GM12878 (cell line): ENCODE results near the gene MPC1. TPM values are rescaled to one million over a fixed set of nuclear protein-coding genes. Genes with fewer than 3 reads are reported as not detected.

Experiments
- ATAC-seq: fragments of 200-7000 bp; cut with Tn5 transposase; 3 replicates; pipeline ENCODE4 v1.9.1; 2020; ENCODE audit warnings: mild to moderate bottlenecking, moderate library complexity
- BruUV-seq: library from RNA; stranded (reverse); fragments of 400-500 nt; replicated peaks from 2 replicates; lab custom pipeline; 2021; lab: Mats Ljungman, UMichigan
- CTCF ChIA-PET: fragments of 300-600 bp; sonication (Branson Sonifier 250); formaldehyde crosslinking; extraction: SDS; loops from one replicate; lab custom pipeline; 2021; ENCODE audit warnings: inconsistent platforms; lab: Yijun Ruan, JAX
- POLR2A ChIA-PET: fragments of 350-600 bp; formaldehyde crosslinking; extraction: SDS; loops from one replicate; lab custom pipeline; 2021; ENCODE audit warnings: inconsistent platforms; lab: Charles Lee
- RAD21 ChIA-PET: fragments of 300-600 bp; sonication (Branson Sonifier 250); formaldehyde crosslinking; loops from one replicate; lab custom pipeline; 2023; ENCODE audit warnings: antibody characterized with exemption; ENCODE audit not compliant: unreplicated experiment; lab: Charles Lee
- SMC1A ChIA-PET: fragments of 300-600 bp; sonication (Branson Sonifier 250); formaldehyde crosslinking; loops from one replicate; lab custom pipeline; 2023; ENCODE audit not compliant: unreplicated experiment, uncharacterized antibody; lab: Charles Lee
- DNase-seq: peaks from one replicate; pipeline ENCODE4 v3.0.0-alpha.2; 2011; ENCODE audit warnings: low read depth, low spot score
- FAIRE-seq: peaks from 3 replicates; lab custom pipeline; 2011; peaks lifted over from hg19 to GRCh38; lab: Jason Lieb, UNC
- H2AFZ ChIP-seq: 2 replicates; pipeline ENCODE4 v1.6.0; 2011; ENCODE audit warnings: low read depth, low read length, control low read depth; ENCODE audit not compliant: control insufficient read depth
- H3K27ac ChIP-seq: 2 replicates; pipeline ENCODE4 v1.5.1; 2011; ENCODE audit warnings: control low read depth; ENCODE audit not compliant: control insufficient read depth, insufficient read depth
- H3K27me3 ChIP-seq, 2 experiments: replicated peaks in 1 of 2; 2 replicates each; pipeline versions ENCODE4 v1.6.0 to v1.6.1; 2011; ENCODE audit warnings: low read length in 1 of 2; ENCODE audit not compliant: control insufficient read depth in 2 of 2, insufficient read depth in 2 of 2
- H3K36me3 ChIP-seq, 2 experiments: 2 replicates each; pipeline ENCODE4 v1.5.1; 2011; ENCODE audit warnings: low read length in 1 of 2; ENCODE audit not compliant: control insufficient read depth in 2 of 2, insufficient read depth in 2 of 2
- H3K4me1 ChIP-seq: 2 replicates; pipeline ENCODE4 v1.6.1; 2011; ENCODE audit warnings: mild to moderate bottlenecking, low read length, moderate library complexity, mixed read lengths; ENCODE audit not compliant: control insufficient read depth, insufficient read depth
- H3K4me2 ChIP-seq: 2 replicates; pipeline ENCODE4 v1.6.0; 2011; ENCODE audit warnings: control low read depth; ENCODE audit not compliant: control insufficient read depth, insufficient read depth
- H3K4me3 ChIP-seq: fragments of 200-600 bp; sonication (generic); 2 replicates; pipeline ENCODE4 v1.5.1; 2016
- H3K79me2 ChIP-seq: 2 replicates; pipeline ENCODE4 v1.6.0; 2011; ENCODE audit warnings: low read length; ENCODE audit not compliant: control insufficient read depth, insufficient read depth
- H3K9ac ChIP-seq: 2 replicates; pipeline ENCODE4 v1.8.0; 2011; ENCODE audit warnings: low read length, control low read depth, mixed read lengths; ENCODE audit not compliant: control insufficient read depth, insufficient read depth
- H3K9me3 ChIP-seq: replicated peaks from 3 replicates; pipeline ENCODE4 v1.5.1; 2011; ENCODE audit warnings: mild to moderate bottlenecking, low read length; ENCODE audit not compliant: control insufficient read depth, insufficient read depth
- H4K20me1 ChIP-seq: 2 replicates; pipeline ENCODE4 v1.6.0; 2011; ENCODE audit not compliant: control insufficient read depth, insufficient read depth
- BHLHE40 ChIP-seq, 2 experiments: fragments of 450-650 bp in 1 of 2; IDR thresholded peaks; 2 replicates each; pipeline ENCODE4 v1.6.1; 2011 to 2017; ENCODE audit warnings: low read depth in 2 of 2, borderline replicate concordance in 1 of 2, improper control_type of control experiment in 1 of 2, low read length in 1 of 2, mild to moderate bottlenecking in 1 of 2
- CBFB ChIP-seq: IDR thresholded peaks from 2 replicates; pipeline ENCODE4 v1.6.1; 2016; ENCODE audit warnings: antibody characterized with exemption, low read depth
- CHD1 ChIP-seq: IDR thresholded peaks from 2 replicates; pipeline ENCODE4 v1.6.1; 2012; ENCODE audit warnings: low read depth, low read length, improper control_type of control experiment
- EP300 ChIP-seq, 2 experiments: fragments of 150-350 bp in 1 of 2; IDR thresholded peaks; 2 replicates each; pipeline ENCODE4 v1.6.1; 2011 to 2012; ENCODE audit warnings: low read depth in 2 of 2, low read length in 2 of 2, borderline replicate concordance in 1 of 2, improper control_type of control experiment in 1 of 2, inconsistent platforms in 1 of 2; ENCODE audit not compliant: control insufficient read depth in 1 of 2
- IKZF1 ChIP-seq: fragments of 450-650 bp; conservative IDR thresholded peaks from 2 replicates; pipeline ENCODE4 v1.6.1; 2017; ENCODE audit warnings: antibody characterized with exemption, mild to moderate bottlenecking
- IKZF2 ChIP-seq, 2 experiments: fragments of 450-650 bp; IDR thresholded peaks; 2 replicates each; pipeline ENCODE4 v1.6.1; 2017; ENCODE audit warnings: mild to moderate bottlenecking in 2 of 2, moderate library complexity in 2 of 2
- JUNB ChIP-seq: IDR thresholded peaks from 2 replicates; pipeline ENCODE4 v1.6.1; 2016; ENCODE audit warnings: antibody characterized with exemption, mild to moderate bottlenecking
- JUND ChIP-seq: IDR thresholded peaks from 2 replicates; pipeline ENCODE4 v1.6.1; 2012; ENCODE audit warnings: low read depth, mild to moderate bottlenecking, low read length, improper control_type of control experiment, moderate library complexity
- MYB ChIP-seq: fragments of 150-350 bp; IDR thresholded peaks from 2 replicates; pipeline ENCODE4 v1.6.1; 2014; ENCODE audit warnings: mild to moderate bottlenecking, low read depth, low read length, borderline replicate concordance
- NFXL1 ChIP-seq: fragments of 450-650 bp; IDR thresholded peaks from 2 replicates; pipeline ENCODE4 v1.6.1; 2017; ENCODE audit warnings: antibody characterized with exemption, mild to moderate bottlenecking, borderline replicate concordance
- PAX5 ChIP-seq: IDR thresholded peaks from 2 replicates; pipeline ENCODE4 v1.6.1; 2011; ENCODE audit warnings: low read depth, low read length, borderline replicate concordance
- RAD51 ChIP-seq: fragments of 450-650 bp; IDR thresholded peaks from 2 replicates; pipeline ENCODE4 v1.6.1; 2016; ENCODE audit warnings: moderate library complexity, mild to moderate bottlenecking, inconsistent platforms
- RELA ChIP-seq: fragments of 450-650 bp; IDR thresholded peaks from 2 replicates; pipeline ENCODE4 v1.8.0; 2014; ENCODE audit warnings: borderline replicate concordance; ENCODE audit not compliant: partially characterized antibody
- RUNX3 ChIP-seq: IDR thresholded peaks from 2 replicates; pipeline ENCODE4 v1.6.1; 2012; ENCODE audit warnings: low read length, inconsistent platforms
- SMARCA5 ChIP-seq: fragments of 450-650 bp; IDR thresholded peaks from 2 replicates; pipeline ENCODE4 v1.6.1; 2017; ENCODE audit warnings: mild to moderate bottlenecking
- SREBF1 ChIP-seq: IDR thresholded peaks from 2 replicates; pipeline ENCODE4 v1.6.1; 2012; ENCODE audit warnings: mild to moderate bottlenecking, low read length
- TCF3 ChIP-seq: IDR thresholded peaks from 2 replicates; pipeline ENCODE4 v1.6.1; 2012; ENCODE audit warnings: low read depth, mild to moderate bottlenecking, low read length, borderline replicate concordance; ENCODE audit not compliant: insufficient read depth
- WGBS: methylation state at CpG from one replicate; pipeline ENCODE4 v1.1.6; 2016; ENCODE audit warnings: low lambda C conversion rate; ENCODE audit not compliant: insufficient replicate concordance, insufficient coverage; ENCODE audit errors: missing lambda C conversion rate; 5-methylcytosine and 5-hydroxymethylcytosine counted together
- in situ Hi-C: fragments of 300-500 bp; cut with MboI; formaldehyde crosslinking; loops from 9 replicates; pipeline ENCODE4 v1.14.3; 2018; ENCODE audit warnings: mixed read lengths
- intact Hi-C: fragments of 100-400 bp; cut with micrococcal nuclease; formaldehyde crosslinking; loops from one replicate; pipeline ENCODE4 v1.14.2; 2022; ENCODE audit not compliant: unreplicated experiment
- polyA plus RNA-seq, 11 experiments: library from polyadenylated mRNA; depleted of rRNA in 4 of 11; unstranded in 6 of 11; stranded (reverse) in 5 of 11; fragments of >200 nt; fragmentation: Nextera tagmentation in 4 of 11; fragmentation: Illumina TruSeq in 1 of 11; extraction: Ambion mirVana in 4 of 11; extraction: Trizol in 1 of 11; gene quantifications; 1 replicate in 1 of 11; 2 replicates in 10 of 11; pipeline versions ENCODE4 v1.2.1 to v1.2.3, GENCODE V29; 2011 to 2016; ENCODE audit warnings: inconsistent platforms in 2 of 11, missing spikeins in 2 of 11, low read depth in 1 of 11
- total RNA-seq, 4 experiments: library from RNA; depleted of rRNA in 3 of 4; stranded (reverse); fragments of >200 nt in 3 of 4; fragmentation: Illumina TruSeq in 1 of 4; extraction: Trizol in 1 of 4; gene quantifications; 2 replicates each; pipeline versions ENCODE4 v1.2.1 to v1.2.3, GENCODE V29; 2013 to 2021
- TF ChIP-seq, protein P1 (sequence below): IDR thresholded peaks from 2 replicates; pipeline ENCODE4 v1.6.1; 2011; ENCODE audit warnings: borderline replicate concordance, low read depth, mild to moderate bottlenecking, moderate library complexity, low read length; ENCODE audit not compliant: insufficient read depth, poor library complexity, severe bottlenecking
- TF ChIP-seq, protein P2 (sequence below): IDR thresholded peaks from 2 replicates; pipeline ENCODE4 v1.6.1; 2012; ENCODE audit warnings: low read length, inconsistent platforms
- TF ChIP-seq, protein P3 (sequence below): IDR thresholded peaks from 2 replicates; pipeline ENCODE4 v1.6.1; 2011; ENCODE audit warnings: borderline replicate concordance, low read depth, mild to moderate bottlenecking, moderate library complexity, mixed read lengths, low read length; ENCODE audit not compliant: insufficient read depth; ENCODE audit errors: extremely low read length

The MPC1 gene
- total and polyA plus RNA-seq, 10 of the 15 experiments (the other 5 are each of a cell fraction or from before 2014, with no cell fraction given): 53.2 to 177 (median 78.8) TPM

DNA sequence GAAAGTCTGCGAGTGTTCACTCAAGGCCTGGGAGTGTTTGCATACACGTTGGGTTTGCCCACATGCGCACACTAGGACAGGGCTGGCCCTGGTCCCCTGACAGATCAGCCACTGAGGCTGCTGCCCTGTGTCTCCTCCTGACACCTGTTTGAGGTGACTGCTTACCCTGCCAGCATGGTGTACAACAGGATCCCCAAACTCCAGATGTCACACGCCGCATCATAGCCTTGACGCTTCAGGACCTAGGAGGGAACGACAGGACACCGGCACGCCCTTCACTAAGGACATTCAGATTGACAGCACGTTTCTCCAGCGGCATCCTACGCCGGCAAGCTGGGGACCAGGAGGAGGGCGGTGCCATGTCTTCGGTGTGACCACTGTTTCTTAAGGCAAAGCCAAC is 37.0 kb upstream of the MPC1 start (continued):
- TF ChIP-seq, protein P1, sequence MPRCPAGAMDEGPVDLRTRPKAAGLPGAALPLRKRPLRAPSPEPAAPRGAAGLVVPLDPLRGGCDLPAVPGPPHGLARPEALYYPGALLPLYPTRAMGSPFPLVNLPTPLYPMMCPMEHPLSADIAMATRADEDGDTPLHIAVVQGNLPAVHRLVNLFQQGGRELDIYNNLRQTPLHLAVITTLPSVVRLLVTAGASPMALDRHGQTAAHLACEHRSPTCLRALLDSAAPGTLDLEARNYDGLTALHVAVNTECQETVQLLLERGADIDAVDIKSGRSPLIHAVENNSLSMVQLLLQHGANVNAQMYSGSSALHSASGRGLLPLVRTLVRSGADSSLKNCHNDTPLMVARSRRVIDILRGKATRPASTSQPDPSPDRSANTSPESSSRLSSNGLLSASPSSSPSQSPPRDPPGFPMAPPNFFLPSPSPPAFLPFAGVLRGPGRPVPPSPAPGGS: no peak
- no peak for TF ChIP-seq CHD1

DNA sequence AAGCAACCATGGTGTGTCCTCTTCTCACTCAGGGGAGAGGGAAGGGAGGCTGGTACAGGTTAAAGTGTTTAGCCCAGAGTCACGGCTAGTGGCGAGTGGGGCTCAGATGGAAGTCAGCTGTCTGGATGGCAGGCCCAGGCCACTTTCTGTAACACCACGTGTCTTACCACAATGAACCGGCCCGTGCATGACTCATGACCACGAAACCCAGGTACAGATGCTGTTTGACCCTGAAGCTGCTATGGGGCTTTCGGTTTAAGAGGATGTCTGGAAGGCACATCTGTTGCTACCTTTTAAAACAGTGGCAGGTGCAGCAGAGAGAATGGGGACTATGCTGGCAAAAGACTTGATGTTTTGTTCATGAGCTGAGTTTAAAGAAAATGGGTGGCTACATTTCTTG is 36.5 kb upstream of the MPC1 start:
- H2AFZ ChIP-seq: no peak overlapping the region
- H3K4me1 ChIP-seq: peaks cover 13% of the 10 kb centered on the region
- intact Hi-C loops: no loop called here
- ChIA-PET SMC1A (no interaction called here), POLR2A (no interaction called here), RAD21 (no interaction called here), CTCF (interaction anchor here (0.5 to 1.1 kb wide), 3 partner anchors 16 to 518 kb away, joined by 3 read pairs; no protein-coding TSS in a partner anchor)
- no peak overlapping the region for H3K27ac ChIP-seq
- H3K27me3 ChIP-seq: no peaks in the 10 kb centered on the region; a peak in 1 of 4 replicates
- FAIRE-seq: peak; percentile 65
- H3K36me3 ChIP-seq: no peaks in the 10 kb centered on the region
- in situ Hi-C loops: no loop called here
- peak; percentile 97 for ATAC-seq
- no peak overlapping the region for H3K4me3 ChIP-seq
- no TSS peak for BruUV-seq
- WGBS: 7% methylated on average over 7 of the region's 7 CpGs
- no peak overlapping the region for H3K9ac ChIP-seq
- DNase-seq: peak; percentile 71
- H3K4me2 ChIP-seq: peak overlapping the region; percentile 67; the same call in 1 of the 2 replicates
- no peaks in the 10 kb centered on the region for H4K20me1 ChIP-seq
- no peaks in the 10 kb centered on the region for H3K79me2 ChIP-seq
- H3K9me3 ChIP-seq: no peaks in the 10 kb centered on the region; the same call in 2 of the 3 replicates
- no peak for TF ChIP-seq SREBF1
- peak; percentile 95 to 97 for TF ChIP-seq BHLHE40 (IDR thresholded peaks at IDR 0.05; ENCODE audit: borderline replicate concordance in 1 of 2, low read depth in 2 of 2, low read length in 1 of 2)
- TF ChIP-seq RUNX3: peak; percentile 81
- 0 out of 2 replicates have a peak, but pooled peaks have one; percentile 29 for TF ChIP-seq IKZF1
- no peak for TF ChIP-seq JUND
- TF ChIP-seq IKZF2 (IDR thresholded peaks at IDR 0.05): 0 out of 4 replicates have a peak, but pooled peaks of 1 of the 2 experiments have one; percentile 12
- peak; percentile 45 for TF ChIP-seq RAD51
- TF ChIP-seq SMARCA5: no peak
- TF ChIP-seq, protein P2, sequence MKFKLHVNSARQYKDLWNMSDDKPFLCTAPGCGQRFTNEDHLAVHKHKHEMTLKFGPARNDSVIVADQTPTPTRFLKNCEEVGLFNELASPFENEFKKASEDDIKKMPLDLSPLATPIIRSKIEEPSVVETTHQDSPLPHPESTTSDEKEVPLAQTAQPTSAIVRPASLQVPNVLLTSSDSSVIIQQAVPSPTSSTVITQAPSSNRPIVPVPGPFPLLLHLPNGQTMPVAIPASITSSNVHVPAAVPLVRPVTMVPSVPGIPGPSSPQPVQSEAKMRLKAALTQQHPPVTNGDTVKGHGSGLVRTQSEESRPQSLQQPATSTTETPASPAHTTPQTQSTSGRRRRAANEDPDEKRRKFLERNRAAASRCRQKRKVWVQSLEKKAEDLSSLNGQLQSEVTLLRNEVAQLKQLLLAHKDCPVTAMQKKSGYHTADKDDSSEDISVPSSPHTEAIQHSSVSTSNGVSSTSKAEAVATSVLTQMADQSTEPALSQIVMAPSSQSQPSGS: 0 out of 2 replicates have a peak, but pooled peaks have one; percentile 27
- no peak for TF ChIP-seq MYB
- TF ChIP-seq CBFB: no peak; the same call in 1 of the 2 replicates
- no peak for TF ChIP-seq RELA
- TF ChIP-seq EP300 (IDR thresholded peaks at IDR 0.05; ENCODE audit: borderline replicate concordance in 1 of 2, control insufficient read depth in 1 of 2, low read depth in 2 of 2, low read length in 2 of 2): peak in 1 of 2 experiments; percentile 64; a peak in 1 of 4 replicates
- peak; percentile 11; the same call in 1 of the 2 replicates for TF ChIP-seq JUNB
- peak; percentile 92 for TF ChIP-seq TCF3
- TF ChIP-seq NFXL1: no peak
- peak; percentile 88 for TF ChIP-seq PAX5
- TF ChIP-seq, protein P3, sequence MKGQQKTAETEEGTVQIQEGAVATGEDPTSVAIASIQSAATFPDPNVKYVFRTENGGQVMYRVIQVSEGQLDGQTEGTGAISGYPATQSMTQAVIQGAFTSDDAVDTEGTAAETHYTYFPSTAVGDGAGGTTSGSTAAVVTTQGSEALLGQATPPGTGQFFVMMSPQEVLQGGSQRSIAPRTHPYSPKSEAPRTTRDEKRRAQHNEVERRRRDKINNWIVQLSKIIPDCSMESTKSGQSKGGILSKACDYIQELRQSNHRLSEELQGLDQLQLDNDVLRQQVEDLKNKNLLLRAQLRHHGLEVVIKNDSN: peak; percentile 64
